Heart right ventricle (tissue), 16 donors: ENCODE measurements around the gene RTKN2. TPM values are rescaled to one million over a fixed set of nuclear protein-coding genes. Genes with fewer than 3 reads are reported as not detected.

Source experiments
- ATAC-seq, 8 donors: fragments of 200-7000 bp; cut with Tn5 transposase; one replicate each; pipeline ENCODE4 v1.9.1; 2020; ENCODE audit warnings: mild to moderate bottlenecking in 8 of 8, moderate library complexity in 8 of 8, moderate number of reproducible peaks in 1 of 8
- DNase-seq, 2 donors: peaks; one replicate each; pipeline ENCODE4 v3.0.0-alpha.2; 2020
- H3K27ac ChIP-seq, 10 donors: fragments of 200-600 bp; sonication (generic) in 2 of 10; one replicate each; pipeline versions ENCODE4 v1.5.0 to v1.8.0; 2020 to 2022; ENCODE audit warnings: mild to moderate bottlenecking in 3 of 10
- H3K27me3 ChIP-seq, 7 donors: fragments of 200-600 bp; one replicate each; pipeline ENCODE4 v1.8.0; 2021 to 2022; ENCODE audit warnings: mild to moderate bottlenecking in 2 of 7
- H3K36me3 ChIP-seq, 9 donors: fragments of 200-600 bp; sonication (generic) in 1 of 9; one replicate each; pipeline versions ENCODE4 v1.5.0 to v1.8.0; 2020 to 2022; ENCODE audit warnings: mild to moderate bottlenecking in 2 of 9
- H3K4me1 ChIP-seq, 9 donors: fragments of 200-600 bp; sonication (generic) in 1 of 9; one replicate each; pipeline versions ENCODE4 v1.5.0 to v1.8.0; 2020 to 2022; ENCODE audit warnings: mild to moderate bottlenecking in 4 of 9
- H3K4me3 ChIP-seq, 10 donors: fragments of 200-600 bp; sonication (generic) in 2 of 10; one replicate each; pipeline versions ENCODE4 v1.5.0 to v1.8.0; 2020 to 2022; ENCODE audit warnings: mild to moderate bottlenecking in 7 of 10, moderate library complexity in 2 of 10
- H3K9me3 ChIP-seq, 11 donors: fragments of 200-600 bp in 10 of 11; sonication (generic) in 2 of 11; one replicate each; pipeline versions ENCODE4 v1.5.0 to v1.8.0; 2013 to 2022; ENCODE audit warnings: mild to moderate bottlenecking in 2 of 11, control low read depth in 1 of 11, moderate library complexity in 1 of 11
- CTCF ChIP-seq, 9 donors: fragments of 200-600 bp; sonication (generic) in 2 of 9; IDR thresholded peaks; one replicate each; pipeline versions ENCODE4 v1.5.0 to v1.8.0; 2021 to 2022; ENCODE audit warnings: antibody characterized with exemption in 9 of 9, mild to moderate bottlenecking in 5 of 9, moderate library complexity in 1 of 9
- WGBS, 2 donors: extraction: QIAGEN DNeasy Blood & Tissue Kit; methylation state at CpG; one replicate each; pipeline ENCODE4 v1.1.7; 2013; ENCODE audit warnings: inconsistent platforms in 1 of 2; 5-methylcytosine and 5-hydroxymethylcytosine counted together
- intact Hi-C, 10 donors: fragments of 100-400 bp; cut with DNase I; formaldehyde crosslinking; loops; one replicate each; pipeline versions ENCODE4 v1.11.1 to v1.14.2; 2022
- polyA plus RNA-seq, 2 donors: library from polyadenylated mRNA; stranded (reverse); fragments of 200-250 nt; gene quantifications; one replicate each; pipeline ENCODE4 v1.2.3, GENCODE V29; 2013
- total RNA-seq, 10 donors: library from RNA; stranded (reverse); fragmentation: NEBNext Ultra II Directional in 3 of 10; extraction: Animal tissue kit (Norgen Biotek cat#: 25700) in 3 of 10; gene quantifications; one replicate each; pipeline versions ENCODE4 v1.2.1 to v1.2.4, GENCODE V29; 2021 to 2023
- donor health status: Arrhythmogenic right ventricular cardiomyopathy.
- donor health status: ischemic (EF 13 %, LVEDD 7.1; RV severe dilation, severe dysfunction).
- donor health status: healthy with polysubstance abuse.
- donor health status: DM: no; HTN: yes; CAD: no.
- donor health status: DM: no; HTN: no; CAD: no.
- donor health status: ischemic (EF 25% LVEDD 6.9; RV normal size, moderate dysfunction).
- donor health status: ischemic (EF 25% LVEDD 5.7; RV mildly dilated, moderate dysfunction).
- donor health status: healthy.
- donor health status: DM: yes; HTN: yes; CAD: no.
- donor health status: Ischemic cardiomyopathy.
- donor health status: ischemic (EF 35%, LVEDD 5.7; RV mildly dilated, moderate dysfunction).
- donor health status: nonischemic (EF 11% LVEDD 7.7; RV severe dilation, severe dysfunction).
- donor health status: DM: yes; HTN: yes; CAD: no.
- donor health status: PGD.
- donor health status: ischemic (EF 29% LVEDD 5.4; RV normal size, mild dysfunction).
- donor health status: nonischemic (EF 23%, LVEDD 6.1; RV moderate dilation, normal function).

The RTKN2 gene
- total and polyA plus RNA-seq, 12 donors = 0.01 to 0.30 (median 0.14) TPM; not detected in 4

DNA sequence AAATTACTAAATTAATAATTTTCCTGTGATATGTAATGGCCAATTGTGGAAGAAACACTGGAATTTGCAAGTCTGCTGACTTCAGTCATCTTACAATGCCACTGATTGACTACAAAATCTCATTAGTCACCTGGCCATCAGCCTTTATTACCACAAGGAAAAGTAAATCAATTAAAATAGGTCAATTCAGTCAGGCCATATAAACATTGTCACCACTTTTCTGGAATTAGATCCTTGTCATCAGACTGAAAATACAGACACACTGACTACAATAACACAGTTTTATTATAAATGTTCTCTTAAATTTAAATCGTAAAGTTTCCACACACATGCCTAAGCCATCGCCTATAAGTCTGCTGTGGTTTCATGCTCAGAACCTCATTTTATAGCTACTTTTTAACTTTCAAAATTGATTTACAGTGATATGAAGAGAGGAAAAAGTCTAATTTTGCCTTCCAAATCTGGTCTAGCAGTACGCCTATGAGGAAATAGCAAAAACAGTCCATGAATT, 54.2 kb downstream of the RTKN2 start:
- TF ChIP-seq CTCF (IDR thresholded peaks at IDR 0.05) = no peak

DNA sequence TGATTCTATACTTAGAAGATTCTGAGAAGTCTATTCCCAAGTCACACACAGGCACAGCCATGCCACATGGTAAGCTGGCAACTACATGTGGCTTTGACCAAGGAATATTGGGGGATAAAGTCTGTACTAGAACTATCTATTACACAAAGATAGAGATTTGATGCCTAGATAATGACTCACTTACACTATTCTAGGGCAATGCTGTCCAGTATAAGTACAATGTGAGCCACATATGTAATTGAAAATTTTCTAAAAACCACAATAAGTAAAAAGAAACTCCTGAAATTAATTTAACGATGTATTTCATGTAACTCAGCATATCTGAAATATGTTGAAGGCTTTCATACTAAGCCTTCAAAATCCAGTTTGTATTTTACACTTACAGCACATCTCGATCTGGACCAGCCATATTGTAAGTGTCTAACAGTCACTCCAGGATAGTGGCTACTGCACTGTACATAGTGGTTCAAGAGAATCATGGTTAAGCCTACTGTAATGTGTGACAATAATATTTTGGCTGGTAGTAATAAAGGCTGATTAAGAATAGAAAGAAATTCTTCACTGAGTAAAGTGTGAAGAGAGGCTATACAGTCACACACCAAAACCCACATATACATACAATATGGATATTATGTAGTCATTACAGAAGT, 62.8 kb downstream of the RTKN2 start:
- no peak for ATAC-seq
- Histone ChIP-seq H3K9me3 (no peaks in the 10 kb centered on the region), H3K4me1 (no peaks in the 10 kb centered on the region), H3K4me3 (no peak overlapping the region), H3K36me3 (no peaks in the 10 kb centered on the region), H3K27ac (no peak overlapping the region), H3K27me3 (no peaks in the 10 kb centered on the region)
- 94 to 97% methylated on average over 2 of the region's 2 CpGs for WGBS, 2 donors
- no peak for DNase-seq
- no peak for TF ChIP-seq CTCF (IDR thresholded peaks at IDR 0.05)
- intact Hi-C loops = no loop called here

More for the DNA sequence above, 54.2 kb downstream of the RTKN2 start:
- Histone ChIP-seq H3K36me3 (no peaks in the 10 kb centered on the region), H3K27ac (no peak overlapping the region), H3K9me3 (no peaks in the 10 kb centered on the region), H3K4me3 (no peak overlapping the region), H3K4me1 (no peaks in the 10 kb centered on the region), H3K27me3 (no peaks in the 10 kb centered on the region)
- ATAC-seq (no peak), DNase-seq (no peak)
- WGBS, 2 donors = 96 to 97% methylated on average over 3 of the region's 3 CpGs
- intact Hi-C loops = no loop called here

GRCh38 chr10:62199584-62199983, 69.1 kb downstream of the RTKN2 start:
- WGBS, 2 donors = 97 to 100% methylated on average over 1 of the region's 1 CpG
- intact Hi-C loops = loop anchor here in 1 of 10 donors (5.0 kb wide), 1 partner anchor 162 kb away; no protein-coding TSS in a partner anchor
- no peaks in the 10 kb centered on the region for H3K27me3 ChIP-seq

GRCh38 chr10:62196528-62196927, 72.1 kb downstream of the RTKN2 start:
- ATAC-seq (no peak), DNase-seq (no peak)
- H3K4me1 ChIP-seq = peaks cover 0 to 3% (median 0%) of the 10 kb centered on the region in 9 donors
- H3K27ac ChIP-seq = no peak overlapping the region
- no peaks in the 10 kb centered on the region for H3K9me3 ChIP-seq
- TF ChIP-seq CTCF (IDR thresholded peaks at IDR 0.05) = peak in 2 of 9 donors; percentile 23 to 28
- no peak overlapping the region for H3K4me3 ChIP-seq
- intact Hi-C loops = loop anchor here in 2 of 10 donors (1.0 to 5.0 kb wide), 2 partner anchors 158 to 159 kb away; no protein-coding TSS in a partner anchor
- H3K36me3 ChIP-seq = no peaks in the 10 kb centered on the region
- no peaks in the 10 kb centered on the region for H3K27me3 ChIP-seq

More at GRCh38 chr10:62199584-62199983, 69.1 kb downstream of the RTKN2 start:
- Histone ChIP-seq H3K36me3 (no peaks in the 10 kb centered on the region), H3K9me3 (no peaks in the 10 kb centered on the region), H3K4me1 (peaks cover 0 to 3% (median 0%) of the 10 kb centered on the region in 9 donors), H3K27ac (no peak overlapping the region), H3K4me3 (no peak overlapping the region)
- DNase-seq = no peak
- TF ChIP-seq CTCF (IDR thresholded peaks at IDR 0.05) = no peak
- no peak for ATAC-seq
